Calu3 (cell line): ENCODE results near the gene RGMA. TPM values are rescaled to one million over a fixed set of nuclear protein-coding genes. Genes with fewer than 3 reads are reported as not detected.
A peak's percentile ranks its signal among the peaks of the same experiment; 100 is the strongest.

Experiments
- BruUV-seq: library from RNA; stranded (reverse); fragments of 400-500 nt; replicated peaks from 2 replicates; lab custom pipeline; 2021; lab: Mats Ljungman, UMichigan
- CTCF ChIA-PET: fragments of 300-600 bp; sonication (Branson Sonifier 250); formaldehyde crosslinking; loops from one replicate; lab custom pipeline; 2022; ENCODE audit warnings: antibody characterized with exemption; lab: Charles Lee
- DNase-seq: peaks from one replicate; pipeline ENCODE4 v3.0.0; 2022
- H3K27ac Mint-ChIP-seq: one replicate; pipeline ENCODE4 v1.8.0; 2022; ENCODE audit warnings: mixed read lengths; ENCODE audit not compliant: unreplicated experiment
- H3K27me3 Mint-ChIP-seq: one replicate; pipeline ENCODE4 v1.8.0; 2022; ENCODE audit warnings: mixed read lengths; ENCODE audit not compliant: unreplicated experiment
- H3K36me3 Mint-ChIP-seq: one replicate; pipeline ENCODE4 v1.8.0; 2022; ENCODE audit warnings: mild to moderate bottlenecking, moderate library complexity, mixed read lengths; ENCODE audit not compliant: insufficient read depth, unreplicated experiment
- H3K4me1 Mint-ChIP-seq: one replicate; pipeline ENCODE4 v1.8.0; 2022; ENCODE audit warnings: mild to moderate bottlenecking, low read depth, mixed read lengths; ENCODE audit not compliant: unreplicated experiment
- H3K4me3 Mint-ChIP-seq: one replicate; pipeline ENCODE4 v1.8.0; 2022; ENCODE audit warnings: mild to moderate bottlenecking, low read depth, moderate library complexity, mixed read lengths; ENCODE audit not compliant: unreplicated experiment
- H3K9me3 Mint-ChIP-seq: one replicate; pipeline ENCODE4 v1.8.0; 2022; ENCODE audit warnings: low read depth, mixed read lengths; ENCODE audit not compliant: unreplicated experiment
- CTCF ChIP-seq: fragments of 200-600 bp; IDR thresholded peaks from one replicate; pipeline ENCODE4 v1.8.0; 2022; ENCODE audit warnings: antibody characterized with exemption; ENCODE audit not compliant: unreplicated experiment
- intact Hi-C: fragments of 100-400 bp; cut with micrococcal nuclease; formaldehyde crosslinking; loops from one replicate; pipeline ENCODE4 v1.10.0; 2022; ENCODE audit not compliant: unreplicated experiment
- total RNA-seq: library from RNA; stranded (reverse); gene quantifications from 2 replicates; pipeline ENCODE4 v1.2.3, GENCODE V29; 2022

RGMA gene
- total RNA-seq, 1 experiment from 2014 or later: 0.78 TPM

GRCh38 chr15:93025625-93025982, 63.4 kb downstream of the RGMA start:
- H3K27me3 Mint-ChIP-seq: no peaks in the 10 kb centered on the region
- BruUV-seq: no TSS peak
- peaks cover 78% of the 10 kb centered on the region for H3K36me3 Mint-ChIP-seq
- no peaks in the 10 kb centered on the region for H3K9me3 Mint-ChIP-seq
- H3K4me1 Mint-ChIP-seq: peaks cover 14% of the 10 kb centered on the region
- no peak overlapping the region for H3K4me3 Mint-ChIP-seq
- no peak for TF ChIP-seq CTCF
- H3K27ac Mint-ChIP-seq: peak overlapping the region; percentile 79
- no peak for DNase-seq
- intact Hi-C loops: no loop called here
- CTCF ChIA-PET: no interaction called here

GRCh38 chr15:93024716-93025624, 64.0 kb downstream of the RGMA start:
- no TSS peak for BruUV-seq
- peak overlapping the region; percentile 79 for H3K27ac Mint-ChIP-seq
- H3K9me3 Mint-ChIP-seq: no peaks in the 10 kb centered on the region
- H3K36me3 Mint-ChIP-seq: peaks cover 84% of the 10 kb centered on the region
- H3K4me1 Mint-ChIP-seq: peaks cover 8% of the 10 kb centered on the region
- intact Hi-C loops: no loop called here
- DNase-seq: no peak
- no peaks in the 10 kb centered on the region for H3K27me3 Mint-ChIP-seq
- no peak overlapping the region for H3K4me3 Mint-ChIP-seq
- TF ChIP-seq CTCF: no peak
- CTCF ChIA-PET: no interaction called here

GRCh38 chr15:93024293-93024692, 64.7 kb downstream of the RGMA start:
- no TSS peak for BruUV-seq
- Mint-ChIP-seq H3K36me3 (peaks cover 86% of the 10 kb centered on the region), H3K4me3 (no peak overlapping the region), H3K9me3 (no peaks in the 10 kb centered on the region), H3K27ac (no peak overlapping the region), H3K4me1 (peaks cover 1% of the 10 kb centered on the region), H3K27me3 (no peaks in the 10 kb centered on the region)
- intact Hi-C loops: no loop called here
- no peak for DNase-seq
- CTCF ChIA-PET: no interaction called here
- TF ChIP-seq CTCF: no peak

- H3K9me3 Mint-ChIP-seq: no peaks in the 10 kb centered on the region
- H3K27me3 Mint-ChIP-seq: no peaks in the 10 kb centered on the region
- no peak overlapping the region for H3K27ac Mint-ChIP-seq
- BruUV-seq: no TSS peak
- no peak for TF ChIP-seq CTCF
- no peak overlapping the region for H3K4me3 Mint-ChIP-seq
- H3K4me1 Mint-ChIP-seq: no peaks in the 10 kb centered on the region
- intact Hi-C loops: no loop called here
- CTCF ChIA-PET: no interaction called here
- peaks cover 91% of the 10 kb centered on the region for H3K36me3 Mint-ChIP-seq
- DNase-seq: no peak
These were observed 67.8 kb downstream of the RGMA start for GRCh38 chr15:93020976-93021772.
